ENCODE data around the gene ARSB.

- TF ChIP-seq CTCF (conservative IDR thresholded peaks at IDR 0.05; ENCODE audit: low read length) = no peak
- TF ChIP-seq EZH2phosphoT487 (IDR thresholded peaks at IDR 0.05; ENCODE audit: borderline replicate concordance, low read depth, low read length) = no peak
Observed at GRCh38 chr5:78912811-78913210, 72.3 kb downstream of the ARSB start.

Measured in OCI-LY7 (cell line).